Subcutaneous adipose tissue (tissue), 4 donors: ENCODE data around the gene LUZP2. TPM values are rescaled to one million over a fixed set of nuclear protein-coding genes. Genes with fewer than 3 reads are reported as not detected.

Source experiments
- CTCF ChIP-seq: fragments of 450-650 bp; IDR thresholded peaks from one replicate; pipeline ENCODE4 v1.5.1; 2016; ENCODE audit warnings: low read depth, mild to moderate bottlenecking, control low read depth, antibody characterized with exemption, moderate library complexity
- total RNA-seq, 4 donors: library from RNA; depleted of rRNA; stranded (reverse); fragments of >200 nt; gene quantifications; one replicate each; pipeline ENCODE4 v1.1.0, GENCODE V29; 2016

LUZP2 gene
- total RNA-seq, 4 donors from 2014 or later: 0.33 to 0.66 (median 0.38) TPM; not detected in 1

- no peak for TF ChIP-seq CTCF
Observed at GRCh38 chr11:24679821-24680351, 183.0 kb downstream of the LUZP2 start.

GRCh38 chr11:24683583-24683982 is 186.7 kb downstream of the LUZP2 start:
- no peak for TF ChIP-seq CTCF

GRCh38 chr11:24685821-24686220 is 189.0 kb downstream of the LUZP2 start:
- no peak for TF ChIP-seq CTCF

GRCh38 chr11:24687531-24688147 is 190.8 kb downstream of the LUZP2 start:
- no peak for TF ChIP-seq CTCF

GRCh38 chr11:24688981-24689380 is 192.1 kb downstream of the LUZP2 start:
- TF ChIP-seq CTCF: no peak

- no peak for TF ChIP-seq CTCF
Observed at GRCh38 chr11:24697522-24698111, 200.8 kb downstream of the LUZP2 start.

GRCh38 chr11:24704716-24705115 is 207.9 kb downstream of the LUZP2 start:
- no peak for TF ChIP-seq CTCF
